ENCODE data around the gene C9orf153.

C9orf153 gene

GRCh38 chr9:86241216-86241615 is 18.2 kb downstream of the C9orf153 start:
- H3K27me3 ChIP-seq (ENCODE audit: control insufficient read depth, insufficient read depth, low read length), result no peaks in the 10 kb centered on the region
- no peak overlapping the region for H3K4me3 ChIP-seq (ENCODE audit: low read length)
- H3K36me3 ChIP-seq (ENCODE audit: control insufficient read depth, insufficient read depth, low read length), result no peaks in the 10 kb centered on the region
- no peak overlapping the region for H3K27ac ChIP-seq (ENCODE audit: low read length)
- whole genome bisulfite sequencing (ENCODE audit: insufficient coverage, insufficient read length), result no CpG with 5 or more reads among the region's 7 CpGs
- H3K4me1 ChIP-seq (ENCODE audit: control insufficient read depth, insufficient read depth, low read length), result no peaks in the 10 kb centered on the region
- no peak for DNase-seq (ENCODE audit: low read depth, low spot score)
- H3K9me3 ChIP-seq (ENCODE audit: control insufficient read depth, insufficient read depth, low read length), result no peaks in the 10 kb centered on the region

- WGBS (ENCODE audit: insufficient coverage, insufficient read length), result no CpG with 5 or more reads among the region's 10 CpGs
Observed at GRCh38 chr9:86238861-86239770, 20.3 kb downstream of the C9orf153 start.

GRCh38 chr9:86230858-86231257 is 28.6 kb downstream of the C9orf153 start:
- Histone ChIP-seq H3K36me3 (ENCODE audit: control insufficient read depth, insufficient read depth, low read length) (no peaks in the 10 kb centered on the region), H3K4me3 (ENCODE audit: low read length) (no peak overlapping the region), H3K27me3 (ENCODE audit: control insufficient read depth, insufficient read depth, low read length) (no peaks in the 10 kb centered on the region; the same call in 1 of the 2 replicates), H3K4me1 (ENCODE audit: control insufficient read depth, insufficient read depth, low read length) (no peaks in the 10 kb centered on the region), H3K27ac (ENCODE audit: low read length) (no peak overlapping the region), H3K9me3 (ENCODE audit: control insufficient read depth, insufficient read depth, low read length) (no peaks in the 10 kb centered on the region)
- WGBS (ENCODE audit: insufficient coverage, insufficient read length), result no CpG with 5 or more reads among the region's 2 CpGs
- no peak for DNase-seq (ENCODE audit: low read depth, low spot score)

More at GRCh38 chr9:86238861-86239770, 20.3 kb downstream of the C9orf153 start:
- no peaks in the 10 kb centered on the region for H3K9me3 ChIP-seq (ENCODE audit: control insufficient read depth, insufficient read depth, low read length)
- H3K4me1 ChIP-seq (ENCODE audit: control insufficient read depth, insufficient read depth, low read length), result no peaks in the 10 kb centered on the region
- no peak overlapping the region for H3K27ac ChIP-seq (ENCODE audit: low read length)
- no peak overlapping the region for H3K4me3 ChIP-seq (ENCODE audit: low read length)
- no peak for DNase-seq (ENCODE audit: low read depth, low spot score)
- no peaks in the 10 kb centered on the region for H3K27me3 ChIP-seq (ENCODE audit: control insufficient read depth, insufficient read depth, low read length)
- no peaks in the 10 kb centered on the region for H3K36me3 ChIP-seq (ENCODE audit: control insufficient read depth, insufficient read depth, low read length)

- WGBS (ENCODE audit: insufficient coverage, insufficient read length), result no CpG with 5 or more reads among the region's 4 CpGs
- no peak overlapping the region for H3K4me3 ChIP-seq (ENCODE audit: low read length)
- H3K27me3 ChIP-seq (ENCODE audit: control insufficient read depth, insufficient read depth, low read length), result no peaks in the 10 kb centered on the region; the same call in 1 of the 2 replicates
- no peaks in the 10 kb centered on the region for H3K4me1 ChIP-seq (ENCODE audit: control insufficient read depth, insufficient read depth, low read length)
- no peak for DNase-seq (ENCODE audit: low read depth, low spot score)
- no peaks in the 10 kb centered on the region for H3K9me3 ChIP-seq (ENCODE audit: control insufficient read depth, insufficient read depth, low read length)
- H3K36me3 ChIP-seq (ENCODE audit: control insufficient read depth, insufficient read depth, low read length), result no peaks in the 10 kb centered on the region
- H3K27ac ChIP-seq (ENCODE audit: low read length), result no peak overlapping the region
Observed at GRCh38 chr9:86222667-86223066, 36.8 kb downstream of the C9orf153 start.

GRCh38 chr9:86219606-86220005 is 39.9 kb downstream of the C9orf153 start:
- DNase-seq (ENCODE audit: low read depth, low spot score), result no peak
- H3K27ac ChIP-seq (ENCODE audit: low read length), result no peak overlapping the region
- H3K27me3 ChIP-seq (ENCODE audit: control insufficient read depth, insufficient read depth, low read length), result no peaks in the 10 kb centered on the region
- H3K4me3 ChIP-seq (ENCODE audit: low read length), result no peak overlapping the region
- no peaks in the 10 kb centered on the region for H3K36me3 ChIP-seq (ENCODE audit: control insufficient read depth, insufficient read depth, low read length)
- WGBS (ENCODE audit: insufficient coverage, insufficient read length), result no CpG with 5 or more reads among the region's 3 CpGs
- no peaks in the 10 kb centered on the region for H3K4me1 ChIP-seq (ENCODE audit: control insufficient read depth, insufficient read depth, low read length)
- no peaks in the 10 kb centered on the region for H3K9me3 ChIP-seq (ENCODE audit: control insufficient read depth, insufficient read depth, low read length)

- Histone ChIP-seq H3K27ac (ENCODE audit: low read length) (no peak overlapping the region), H3K27me3 (ENCODE audit: control insufficient read depth, insufficient read depth, low read length) (no peaks in the 10 kb centered on the region), H3K9me3 (ENCODE audit: control insufficient read depth, insufficient read depth, low read length) (no peaks in the 10 kb centered on the region), H3K36me3 (ENCODE audit: control insufficient read depth, insufficient read depth, low read length) (no peaks in the 10 kb centered on the region), H3K4me1 (ENCODE audit: control insufficient read depth, insufficient read depth, low read length) (no peaks in the 10 kb centered on the region), H3K4me3 (ENCODE audit: low read length) (no peak overlapping the region)
- WGBS (ENCODE audit: insufficient coverage, insufficient read length), result no CpG with 5 or more reads among the region's 7 CpGs
- DNase-seq (ENCODE audit: low read depth, low spot score), result no peak
Observed at GRCh38 chr9:86217076-86217755, 42.2 kb downstream of the C9orf153 start.

- no peak for DNase-seq (ENCODE audit: low read depth, low spot score)
- no peaks in the 10 kb centered on the region for H3K4me1 ChIP-seq (ENCODE audit: control insufficient read depth, insufficient read depth, low read length)
- no peaks in the 10 kb centered on the region for H3K36me3 ChIP-seq (ENCODE audit: control insufficient read depth, insufficient read depth, low read length)
- H3K9me3 ChIP-seq (ENCODE audit: control insufficient read depth, insufficient read depth, low read length), result no peaks in the 10 kb centered on the region
- H3K27me3 ChIP-seq (ENCODE audit: control insufficient read depth, insufficient read depth, low read length), result no peaks in the 10 kb centered on the region
- H3K27ac ChIP-seq (ENCODE audit: low read length), result no peak overlapping the region
- WGBS (ENCODE audit: insufficient coverage, insufficient read length), result no CpG with 5 or more reads among the region's 5 CpGs
- no peak overlapping the region for H3K4me3 ChIP-seq (ENCODE audit: low read length)
Observed at GRCh38 chr9:86207193-86207592, 52.3 kb downstream of the C9orf153 start.

- DNase-seq (ENCODE audit: low read depth, low spot score), result no peak
- WGBS (ENCODE audit: insufficient coverage, insufficient read length), result no CpG with 5 or more reads among the region's 5 CpGs
Observed at GRCh38 chr9:86202338-86202882, 57.0 kb downstream of the C9orf153 start.

GRCh38 chr9:86201474-86202337 is 57.8 kb downstream of the C9orf153 start:
- H3K27ac ChIP-seq (ENCODE audit: low read length), result no peak overlapping the region
- DNase-seq (ENCODE audit: low read depth, low spot score), result no peak
- H3K4me3 ChIP-seq (ENCODE audit: low read length), result no peak overlapping the region
- H3K4me1 ChIP-seq (ENCODE audit: control insufficient read depth, insufficient read depth, low read length), result no peaks in the 10 kb centered on the region
- no peaks in the 10 kb centered on the region for H3K36me3 ChIP-seq (ENCODE audit: control insufficient read depth, insufficient read depth, low read length)
- H3K9me3 ChIP-seq (ENCODE audit: control insufficient read depth, insufficient read depth, low read length), result no peaks in the 10 kb centered on the region
- WGBS (ENCODE audit: insufficient coverage, insufficient read length), result no CpG with 5 or more reads among the region's 5 CpGs
- no peaks in the 10 kb centered on the region for H3K27me3 ChIP-seq (ENCODE audit: control insufficient read depth, insufficient read depth, low read length)

More at GRCh38 chr9:86202338-86202882, 57.0 kb downstream of the C9orf153 start:
- H3K4me3 ChIP-seq (ENCODE audit: low read length), result no peak overlapping the region
- H3K9me3 ChIP-seq (ENCODE audit: control insufficient read depth, insufficient read depth, low read length), result no peaks in the 10 kb centered on the region
- H3K27me3 ChIP-seq (ENCODE audit: control insufficient read depth, insufficient read depth, low read length), result no peaks in the 10 kb centered on the region
- no peak overlapping the region for H3K27ac ChIP-seq (ENCODE audit: low read length)
- H3K36me3 ChIP-seq (ENCODE audit: control insufficient read depth, insufficient read depth, low read length), result no peaks in the 10 kb centered on the region
- H3K4me1 ChIP-seq (ENCODE audit: control insufficient read depth, insufficient read depth, low read length), result no peaks in the 10 kb centered on the region

All from iPS DF 6.9 (cell line).